22Rv1 (cell line): Measurements from ENCODE around the gene IQSEC3.

ENCODE experiments used
- H3K27ac ChIP-seq: fragments of 450-650 bp; 2 replicates; pipeline ENCODE4 v1.5.1; 2017
- ZFX ChIP-seq: fragments of 450-650 bp; IDR thresholded peaks from 2 replicates; pipeline ENCODE4 v1.6.1; 2017; ENCODE audit warnings: antibody characterized with exemption, borderline replicate concordance
- TF ChIP-seq, protein P1 (sequence below): fragments of 450-650 bp; IDR thresholded peaks from 2 replicates; pipeline ENCODE4 v1.5.1; 2017; ENCODE audit warnings: mild to moderate bottlenecking

IQSEC3 gene

DNA sequence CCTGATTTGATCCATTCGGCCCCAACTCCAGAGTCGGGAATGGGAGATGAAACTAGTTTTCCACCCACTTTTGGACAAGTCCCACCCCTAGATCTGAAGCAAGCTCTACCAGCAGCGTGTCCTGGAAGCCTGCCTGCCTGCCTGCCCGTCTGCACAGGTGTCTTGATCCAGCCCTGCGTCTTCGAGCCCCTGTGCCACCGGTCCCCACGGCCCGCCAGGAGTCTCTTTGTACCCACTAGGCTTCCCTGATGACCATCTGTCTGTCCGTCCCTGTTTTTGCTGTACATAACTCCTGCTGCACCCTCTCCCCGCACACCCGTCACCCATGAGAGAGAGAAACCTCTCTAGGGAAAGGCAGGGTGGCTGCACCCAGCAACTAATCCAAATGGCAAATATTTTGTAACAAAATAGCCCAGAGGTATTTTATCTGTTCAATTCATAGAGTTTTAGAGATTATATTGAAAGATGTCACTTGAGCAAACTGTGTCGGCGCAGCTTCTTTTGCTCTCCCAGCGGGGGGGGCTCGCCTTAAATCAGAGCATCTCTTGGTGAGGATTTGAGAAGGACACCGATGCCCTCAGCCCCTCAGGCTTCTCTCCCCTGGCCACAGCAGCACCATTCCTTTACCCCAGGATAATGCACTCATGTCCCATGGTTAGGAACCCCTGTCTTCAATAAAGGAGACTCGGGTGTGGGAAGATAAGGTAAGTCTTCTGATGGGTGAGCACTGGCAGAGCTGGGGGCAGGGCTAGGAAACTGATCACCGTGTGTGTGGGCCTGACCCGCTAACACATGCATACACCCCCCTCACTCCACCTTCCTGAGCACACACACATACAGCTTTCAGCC is 111.6 kb downstream of the IQSEC3 start:
- TF ChIP-seq, protein P1, sequence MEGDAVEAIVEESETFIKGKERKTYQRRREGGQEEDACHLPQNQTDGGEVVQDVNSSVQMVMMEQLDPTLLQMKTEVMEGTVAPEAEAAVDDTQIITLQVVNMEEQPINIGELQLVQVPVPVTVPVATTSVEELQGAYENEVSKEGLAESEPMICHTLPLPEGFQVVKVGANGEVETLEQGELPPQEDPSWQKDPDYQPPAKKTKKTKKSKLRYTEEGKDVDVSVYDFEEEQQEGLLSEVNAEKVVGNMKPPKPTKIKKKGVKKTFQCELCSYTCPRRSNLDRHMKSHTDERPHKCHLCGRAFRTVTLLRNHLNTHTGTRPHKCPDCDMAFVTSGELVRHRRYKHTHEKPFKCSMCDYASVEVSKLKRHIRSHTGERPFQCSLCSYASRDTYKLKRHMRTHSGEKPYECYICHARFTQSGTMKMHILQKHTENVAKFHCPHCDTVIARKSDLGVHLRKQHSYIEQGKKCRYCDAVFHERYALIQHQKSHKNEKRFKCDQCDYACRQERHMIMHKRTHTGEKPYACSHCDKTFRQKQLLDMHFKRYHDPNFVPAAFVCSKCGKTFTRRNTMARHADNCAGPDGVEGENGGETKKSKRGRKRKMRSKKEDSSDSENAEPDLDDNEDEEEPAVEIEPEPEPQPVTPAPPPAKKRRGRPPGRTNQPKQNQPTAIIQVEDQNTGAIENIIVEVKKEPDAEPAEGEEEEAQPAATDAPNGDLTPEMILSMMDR = no peak
- no peak for TF ChIP-seq ZFX
- H3K27ac ChIP-seq = no peak overlapping the region

DNA sequence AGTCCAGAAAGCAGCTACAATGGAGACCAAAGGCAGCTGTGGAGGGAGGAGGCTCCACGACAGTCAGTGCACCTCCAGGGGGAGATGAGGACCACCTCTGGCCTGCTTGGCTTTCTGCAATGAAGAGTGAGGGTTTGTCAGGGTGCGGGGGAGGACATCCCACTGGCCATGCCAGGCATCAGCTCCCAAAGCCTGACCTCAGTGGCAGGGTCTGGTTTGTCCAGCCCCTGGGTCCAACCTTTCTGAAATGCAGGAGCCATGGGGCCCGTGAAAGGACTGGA is 112.2 kb downstream of the IQSEC3 start:
- H3K27ac ChIP-seq = no peak overlapping the region
- TF ChIP-seq ZFX = no peak
- TF ChIP-seq, protein P1 = no peak

DNA sequence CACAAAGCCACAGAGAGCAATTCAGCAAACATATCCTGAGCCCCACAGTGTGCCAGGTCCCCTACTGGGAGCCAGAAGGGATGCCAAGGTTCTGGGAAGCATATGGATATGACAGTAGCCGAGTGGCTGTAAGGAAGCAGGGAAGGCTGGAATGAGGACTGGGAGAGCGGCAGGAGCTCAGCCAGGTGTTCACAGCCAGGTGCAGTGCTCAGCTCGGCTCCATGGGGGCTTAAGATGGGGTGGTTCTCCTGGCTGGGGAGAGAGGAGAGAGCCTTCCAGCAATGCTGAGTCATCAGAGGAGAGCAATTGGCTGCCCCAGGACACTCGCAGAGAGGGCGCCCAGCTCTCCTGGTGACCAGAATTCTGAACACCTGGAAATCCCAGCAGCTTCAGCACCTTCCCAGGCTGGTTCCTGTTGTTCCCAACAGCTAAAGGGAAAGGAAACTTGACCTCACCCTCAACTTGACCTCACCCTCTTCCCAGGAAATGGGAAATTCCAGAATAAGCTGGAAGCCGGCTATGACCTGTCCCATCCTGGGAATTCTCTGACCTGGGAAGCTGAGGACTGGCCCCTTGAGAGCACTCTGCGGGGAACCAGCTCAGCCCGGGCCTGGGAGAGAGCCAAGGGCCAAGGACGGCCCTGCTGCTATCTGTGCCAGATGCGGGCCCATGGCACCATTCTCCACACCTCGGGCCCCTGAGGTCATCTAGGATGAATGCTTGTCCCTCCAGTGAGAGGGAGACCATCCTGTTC is 112.7 kb downstream of the IQSEC3 start:
- TF ChIP-seq, protein P1 = no peak
- no peak for TF ChIP-seq ZFX
- no peak overlapping the region for H3K27ac ChIP-seq

DNA sequence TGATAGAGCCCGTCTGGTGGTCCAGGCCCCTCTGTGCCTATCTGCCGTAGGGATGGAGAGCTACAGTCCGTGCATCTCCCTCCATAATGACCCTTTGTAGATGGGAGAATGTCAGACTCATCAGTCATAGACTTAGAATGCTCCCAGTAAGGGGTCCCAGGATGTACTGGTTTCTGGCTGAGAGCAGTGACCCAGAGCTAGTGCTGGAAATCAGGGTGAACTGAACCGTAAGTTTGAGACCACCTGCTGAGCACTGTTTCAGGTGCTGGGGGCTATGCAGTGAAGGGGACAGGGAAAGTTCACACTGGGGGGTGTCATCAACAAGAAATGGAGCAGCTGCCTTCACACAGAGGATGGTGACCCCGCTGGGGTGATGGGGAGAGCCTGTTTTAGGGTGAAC is 113.3 kb downstream of the IQSEC3 start:
- no peak overlapping the region for H3K27ac ChIP-seq
- TF ChIP-seq, protein P1 = no peak
- no peak for TF ChIP-seq ZFX

DNA sequence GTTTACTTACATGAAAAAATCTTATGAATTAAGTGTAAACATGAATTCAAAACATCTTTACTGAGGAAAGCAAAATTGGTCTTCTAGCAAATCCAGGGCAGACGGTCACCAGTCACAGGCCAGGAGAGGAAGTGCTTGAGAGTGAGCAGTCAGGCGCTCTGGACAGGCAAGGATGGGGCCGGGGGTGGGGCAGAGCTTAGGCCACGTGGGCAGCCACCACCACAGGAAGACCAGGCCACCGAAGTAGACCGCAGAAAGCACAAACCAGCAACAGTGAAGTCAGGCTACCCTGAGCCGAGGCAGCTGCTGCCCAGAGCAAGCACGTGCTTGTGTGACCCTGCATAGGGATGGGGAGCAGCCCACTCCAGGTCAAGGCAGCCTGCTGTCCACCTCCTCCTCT is 113.9 kb downstream of the IQSEC3 start:
- H3K27ac ChIP-seq = no peak overlapping the region
- TF ChIP-seq ZFX = no peak
- TF ChIP-seq, protein P1 = no peak

DNA sequence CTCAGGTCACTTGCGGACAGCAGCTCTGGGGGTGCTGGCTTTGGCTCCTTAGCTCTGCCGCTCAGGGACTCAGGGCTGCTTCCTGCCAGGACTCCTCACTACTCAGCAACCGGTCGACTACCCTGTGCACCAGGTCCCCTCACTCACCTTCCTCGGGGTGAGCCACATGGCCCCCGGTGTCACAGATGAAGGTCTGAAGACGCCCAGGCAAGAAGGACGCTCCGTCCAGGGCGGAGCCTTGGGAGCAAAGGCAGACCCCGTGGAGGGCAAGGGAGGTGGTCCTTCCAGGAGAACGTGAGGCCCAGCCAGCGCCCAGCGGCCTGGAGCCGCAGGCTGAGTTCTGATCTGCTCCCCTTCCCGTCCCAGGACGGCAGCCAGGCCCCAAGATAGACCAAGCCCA is 115.4 kb downstream of the IQSEC3 start:
- no peak for TF ChIP-seq ZFX
- TF ChIP-seq, protein P1 = no peak
- H3K27ac ChIP-seq = no peak overlapping the region

DNA sequence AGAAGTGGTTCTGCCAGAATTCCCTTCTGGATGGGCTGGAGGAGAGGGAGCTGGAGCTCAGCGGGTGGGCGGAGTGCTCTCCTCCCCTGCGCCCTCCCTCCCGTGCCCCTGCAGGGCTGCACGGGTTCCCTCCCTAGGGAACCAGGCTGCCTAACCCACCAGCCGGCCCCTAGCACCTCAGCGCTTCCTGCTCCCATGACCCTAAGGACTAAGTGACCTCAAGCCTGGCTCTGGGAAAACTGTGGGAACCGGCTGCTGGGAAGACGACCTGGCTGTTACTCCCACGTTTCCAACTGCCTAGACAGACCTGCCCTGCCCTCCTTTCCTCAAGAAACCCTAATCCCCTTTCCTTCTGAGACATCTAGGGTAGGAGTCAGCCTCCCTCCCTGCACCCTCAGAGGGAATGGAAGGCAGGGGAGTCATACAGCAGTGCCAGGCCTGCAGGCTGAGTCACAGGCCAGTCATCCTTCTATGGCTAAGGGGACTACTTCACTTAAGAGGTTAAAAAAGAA is 115.9 kb downstream of the IQSEC3 start:
- TF ChIP-seq ZFX = no peak
- TF ChIP-seq, protein P1 = no peak
- H3K27ac ChIP-seq = no peak overlapping the region
